Tibial artery (tissue), 4 donors: Measurements from ENCODE around the gene SMC4.

ENCODE experiments used
- DNase-seq, 2 donors: peaks; one replicate each; pipeline ENCODE4 v3.0.0-alpha.2; 2019
- H3K27ac ChIP-seq, 2 donors: fragments of 200-600 bp; sonication (generic) in 1 of 2; 1 replicate in 1 of 2; 2 replicates in 1 of 2; pipeline ENCODE4 v1.5.1; 2018 to 2019; ENCODE audit warnings: mild to moderate bottlenecking in 1 of 2
- H3K27me3 ChIP-seq, 2 donors: fragments of 200-600 bp; sonication (generic) in 1 of 2; one replicate each; pipeline versions ENCODE4 v1.5.1 to v1.6.0; 2016 to 2019
- H3K36me3 ChIP-seq, 3 donors: fragments of 200-600 bp; sonication (generic) in 2 of 3; one replicate each; pipeline ENCODE4 v1.5.1; 2016 to 2019; ENCODE audit warnings: mild to moderate bottlenecking in 2 of 3
- H3K4me1 ChIP-seq, 4 donors: fragments of 200-600 bp; sonication (generic) in 2 of 4; 1 replicate in 3 of 4; 2 replicates in 1 of 4; pipeline ENCODE4 v1.5.1; 2016 to 2019
- H3K4me3 ChIP-seq, 2 donors: fragments of 200-600 bp; sonication (generic) in 1 of 2; 1 replicate in 1 of 2; 2 replicates in 1 of 2; pipeline ENCODE4 v1.5.1; 2018 to 2019; ENCODE audit warnings: mild to moderate bottlenecking in 2 of 2
- H3K9me3 ChIP-seq, 3 donors: fragments of 200-600 bp; sonication (generic) in 1 of 3; one replicate each; pipeline ENCODE4 v1.5.1; 2016 to 2019
- CTCF ChIP-seq, 2 experiments: fragments of 200-600 bp in 1 of 2; fragments of 450-650 bp in 1 of 2; IDR thresholded peaks; one replicate each; pipeline ENCODE4 v1.5.1; 2017 to 2019; ENCODE audit warnings: antibody characterized with exemption in 2 of 2, mild to moderate bottlenecking in 1 of 2, moderate library complexity in 1 of 2
- intact Hi-C: fragments of 100-400 bp; cut with DNase I; formaldehyde crosslinking; loops from one replicate; pipeline ENCODE4 v1.15.0; 2023; ENCODE audit warnings: low total_unique reads

The SMC4 gene

GRCh38 chr3:160384639-160385318 lies 14.7 kb upstream of the SMC4 start:
- H3K36me3 ChIP-seq = no peaks in the 10 kb centered on the region
- H3K4me3 ChIP-seq = no peak overlapping the region
- H3K27ac ChIP-seq = no peak overlapping the region
- intact Hi-C loops = no loop called here
- DNase-seq = no peak
- H3K27me3 ChIP-seq = no peaks in the 10 kb centered on the region
- H3K9me3 ChIP-seq = no peaks in the 10 kb centered on the region
- H3K4me1 ChIP-seq = no peaks in the 10 kb centered on the region
- no peak for TF ChIP-seq CTCF (IDR thresholded peaks at IDR 0.05)

GRCh38 chr3:160390565-160391138 lies 8.8 kb upstream of the SMC4 start:
- no peaks in the 10 kb centered on the region for H3K36me3 ChIP-seq
- H3K4me1 ChIP-seq = no peaks in the 10 kb centered on the region
- H3K27me3 ChIP-seq = no peaks in the 10 kb centered on the region
- no peak overlapping the region for H3K4me3 ChIP-seq
- TF ChIP-seq CTCF (IDR thresholded peaks at IDR 0.05) = no peak
- intact Hi-C loops = no loop called here
- H3K27ac ChIP-seq = no peak overlapping the region
- H3K9me3 ChIP-seq = no peaks in the 10 kb centered on the region
- no peak for DNase-seq

- Histone ChIP-seq H3K4me1 (peaks cover 0 to 1% (median 0%) of the 10 kb centered on the region in 4 donors), H3K4me3 (no peak overlapping the region), H3K27me3 (no peaks in the 10 kb centered on the region), H3K9me3 (no peaks in the 10 kb centered on the region), H3K36me3 (no peaks in the 10 kb centered on the region), H3K27ac (no peak overlapping the region)
- DNase-seq = no peak
- TF ChIP-seq CTCF (IDR thresholded peaks at IDR 0.05) = no peak
- intact Hi-C loops = no loop called here
Observed at GRCh38 chr3:160392798-160393197, 6.7 kb upstream of the SMC4 start.

GRCh38 chr3:160393346-160394008 lies 6.0 kb upstream of the SMC4 start:
- no peak for TF ChIP-seq CTCF (IDR thresholded peaks at IDR 0.05)
- Histone ChIP-seq H3K36me3 (no peaks in the 10 kb centered on the region), H3K27me3 (no peaks in the 10 kb centered on the region), H3K27ac (no peak overlapping the region), H3K9me3 (no peaks in the 10 kb centered on the region), H3K4me1 (peaks cover 0 to 8% (median 4%) of the 10 kb centered on the region in 4 donors), H3K4me3 (no peak overlapping the region)
- intact Hi-C loops = no loop called here
- DNase-seq = no peak

GRCh38 chr3:160394009-160394392 lies 5.4 kb upstream of the SMC4 start:
- Histone ChIP-seq H3K27me3 (no peaks in the 10 kb centered on the region), H3K4me3 (no peak overlapping the region), H3K4me1 (peaks cover 0 to 9% (median 5%) of the 10 kb centered on the region in 4 donors), H3K27ac (no peak overlapping the region), H3K36me3 (no peaks in the 10 kb centered on the region), H3K9me3 (no peaks in the 10 kb centered on the region)
- intact Hi-C loops = no loop called here
- DNase-seq = no peak
- TF ChIP-seq CTCF (IDR thresholded peaks at IDR 0.05) = no peak
